Stomach (tissue), 19 donors: ENCODE data around the gene KRT74. TPM values are rescaled to one million over a fixed set of nuclear protein-coding genes. Genes with fewer than 3 reads are reported as not detected.

Source experiments
- DNase-seq, 2 donors: peaks; one replicate each; pipeline versions ENCODE4 v3.0.0 to v3.0.0-alpha.2; 2013 to 2019
- H3K27ac ChIP-seq, 5 donors: fragments of 200-600 bp in 4 of 5; sonication (generic) in 4 of 5; one replicate each; pipeline ENCODE4 v1.5.1; 2013 to 2019; ENCODE audit warnings: mild to moderate bottlenecking in 1 of 5, moderate library complexity in 1 of 5
- H3K27me3 ChIP-seq, 3 donors: fragments of 200-600 bp; sonication (generic); one replicate each; pipeline ENCODE4 v1.5.1; 2017 to 2019; ENCODE audit warnings: mixed run types in 1 of 3
- H3K36me3 ChIP-seq, 4 donors: fragments of 200-600 bp; sonication (generic); 1 replicate in 3 of 4; 2 replicates in 1 of 4; pipeline ENCODE4 v1.5.1; 2016 to 2019
- H3K4me1 ChIP-seq, 4 donors: fragments of 200-600 bp; sonication (generic); one replicate each; pipeline ENCODE4 v1.5.1; 2016 to 2019
- H3K4me3 ChIP-seq, 4 donors: fragments of 200-600 bp; sonication (generic) in 3 of 4; one replicate each; pipeline ENCODE4 v1.5.1; 2016 to 2019; ENCODE audit warnings: mild to moderate bottlenecking in 1 of 4
- H3K9me3 ChIP-seq, 4 donors: fragments of 200-600 bp; sonication (generic); one replicate each; pipeline ENCODE4 v1.5.1; 2016 to 2019
- CTCF ChIP-seq, 7 experiments: fragments of 450-650 bp in 4 of 7; fragments of 200-600 bp in 3 of 7; sonication (generic) in 3 of 7; IDR thresholded peaks; one replicate each; pipeline ENCODE4 v1.5.1; 2016 to 2019; ENCODE audit warnings: antibody characterized with exemption in 7 of 7, control low read depth in 2 of 7, mild to moderate bottlenecking in 1 of 7
- EP300 ChIP-seq: sonication (generic); formaldehyde crosslinking; IDR thresholded peaks from one replicate; pipeline ENCODE4 v1.6.1; 2017; ENCODE audit warnings: antibody characterized with exemption
- POLR2A ChIP-seq, 4 donors: fragments of 450-650 bp; IDR thresholded peaks; one replicate each; pipeline ENCODE4 v1.6.1; 2016; ENCODE audit warnings: antibody characterized with exemption in 4 of 4, control low read depth in 2 of 4, mild to moderate bottlenecking in 1 of 4, moderate library complexity in 1 of 4
- POLR2AphosphoS5 ChIP-seq, 3 donors: sonication (generic); formaldehyde crosslinking; IDR thresholded peaks; one replicate each; pipeline ENCODE4 v1.6.1; 2016; ENCODE audit warnings: antibody characterized with exemption in 3 of 3
- WGBS, 5 donors: extraction: QIAGEN DNeasy Blood & Tissue Kit in 3 of 5; methylation state at CpG; one replicate each; pipeline versions ENCODE4 v1.1.5 to v1.1.7; 2013 to 2018; 5-methylcytosine and 5-hydroxymethylcytosine counted together
- intact Hi-C: fragments of 100-400 bp; cut with DNase I; formaldehyde crosslinking; loops from one replicate; pipeline ENCODE4 v1.15.1; 2023; ENCODE audit warnings: low total_unique reads
- long read RNA-seq, 10 donors: transcript quantifications; one replicate each; lab custom pipeline, GENCODE V29; 2026
- polyA plus RNA-seq, 3 donors: library from polyadenylated mRNA; stranded (reverse); fragments of 200-250 nt; gene quantifications; one replicate each; pipeline ENCODE4 v1.2.3, GENCODE V29; 2013
- total RNA-seq, 5 donors: library from RNA; depleted of rRNA; stranded (reverse); fragments of >200 nt; gene quantifications; one replicate each; pipeline versions ENCODE4 v1.1.0 to v1.2.3, GENCODE V29; 2014 to 2016
- donor health status: healthy with polysubstance abuse.
- donor health status: Bipolar disorder and iron deficiency.
- donor health status: healthy.

Gene KRT74
- total RNA-seq: not detected
- polyA plus RNA-seq: under 1 TPM in 1 of 3 donors, not detected in 2; 0.08 TPM
- long read RNA-seq, donor 1: 0 reads
- long read RNA-seq, donor 2: 0 reads
- long read RNA-seq, donor 3: 0 reads
- long read RNA-seq, donor 4: 0 reads
- long read RNA-seq, donor 5: 0 reads
- long read RNA-seq, donor 6: 0 reads
- long read RNA-seq, donor 7: 0 reads
- long read RNA-seq, donor 8: 0 reads
- long read RNA-seq, donor 9: 0 reads
- long read RNA-seq, donor 10: 0 reads

GRCh38 chr12:52573743-52574142, at the start of gene KRT74:
KRT74 (minus strand) TSS chr12:52573843; CDS start chr12:52573777, 66 bp downstream.
- Histone ChIP-seq H3K27me3 (peaks cover 0 to 32% (median 4%) of the 10 kb centered on the region in 3 donors), H3K36me3 (no peaks in the 10 kb centered on the region), H3K4me1 (no peaks in the 10 kb centered on the region), H3K9me3 (no peaks in the 10 kb centered on the region), H3K27ac (no peak within 1 kb of the TSS), H3K4me3 (no peak within 1 kb of the TSS)
- DNase-seq: no peak
- TF ChIP-seq POLR2AphosphoS5 (IDR thresholded peaks at IDR 0.05): no peak
- no peak for TF ChIP-seq CTCF (IDR thresholded peaks at IDR 0.05)
- TF ChIP-seq EP300: no peak
- TF ChIP-seq POLR2A (IDR thresholded peaks at IDR 0.05): no peak
- WGBS, 5 donors: 69 to 87% (median 80%) methylated on average over 3 of the region's 3 CpGs
- intact Hi-C loops: no loop called here

DNA sequence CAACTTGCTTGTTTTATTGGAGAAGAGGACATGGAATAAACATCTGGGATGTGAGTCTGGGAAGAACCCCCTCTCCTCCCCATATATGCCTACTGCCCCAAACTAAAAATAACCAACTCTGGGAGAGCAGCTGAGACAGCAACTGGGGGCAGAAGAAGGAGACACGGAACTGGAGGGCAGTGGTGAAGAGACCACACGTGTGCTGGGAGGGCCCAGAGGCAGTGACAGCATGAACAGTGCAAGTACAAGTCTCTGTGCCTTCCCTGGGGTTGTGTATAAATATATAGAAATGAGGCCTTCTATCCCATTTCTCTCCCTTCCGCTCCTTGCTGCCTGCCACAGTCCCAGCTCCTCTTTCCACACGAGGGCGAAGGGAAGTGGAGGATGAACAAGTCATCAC, 48.7 kb upstream of the KRT74 start:
- Histone ChIP-seq H3K27me3 (peaks cover 0 to 6% (median 0%) of the 10 kb centered on the region in 3 donors), H3K4me1 (no peaks in the 10 kb centered on the region), H3K36me3 (no peaks in the 10 kb centered on the region), H3K27ac (no peak overlapping the region), H3K9me3 (no peaks in the 10 kb centered on the region), H3K4me3 (no peak overlapping the region)
- 59 to 84% (median 82%) methylated on average over 5 of the region's 5 CpGs for WGBS, 5 donors
- no peak for TF ChIP-seq EP300
- TF ChIP-seq POLR2AphosphoS5 (IDR thresholded peaks at IDR 0.05): no peak
- DNase-seq: no peak
- intact Hi-C loops: no loop called here

- 64 to 84% (median 81%) methylated on average over 2 of the region's 2 CpGs for WGBS, 5 donors
- intact Hi-C loops: no loop called here
- Histone ChIP-seq H3K36me3 (no peaks in the 10 kb centered on the region), H3K9me3 (no peaks in the 10 kb centered on the region), H3K4me1 (no peaks in the 10 kb centered on the region), H3K27ac (no peak overlapping the region), H3K27me3 (peaks cover 0 to 19% (median 0%) of the 10 kb centered on the region in 3 donors), H3K4me3 (no peak overlapping the region)
- no peak for DNase-seq
- TF ChIP-seq POLR2AphosphoS5 (IDR thresholded peaks at IDR 0.05) (no peak), CTCF (IDR thresholded peaks at IDR 0.05) (no peak), EP300 (no peak), POLR2A (IDR thresholded peaks at IDR 0.05) (no peak)
Measured at GRCh38 chr12:52618866-52619265, 45.2 kb upstream of the KRT74 start.

- Histone ChIP-seq H3K27me3 (peaks cover 0 to 25% (median 0%) of the 10 kb centered on the region in 3 donors), H3K36me3 (no peaks in the 10 kb centered on the region), H3K9me3 (no peaks in the 10 kb centered on the region), H3K4me3 (no peak within 1 kb of the TSS), H3K4me1 (no peaks in the 10 kb centered on the region), H3K27ac (no peak within 1 kb of the TSS)
- TF ChIP-seq CTCF (IDR thresholded peaks at IDR 0.05): no peak
- no peak for TF ChIP-seq EP300
- no peak for TF ChIP-seq POLR2A (IDR thresholded peaks at IDR 0.05)
- TF ChIP-seq POLR2AphosphoS5 (IDR thresholded peaks at IDR 0.05): no peak
- intact Hi-C loops: no loop called here
- DNase-seq: no peak
- 85 to 92% (median 87%) methylated on average over 12 to 14 of the region's 14 CpGs for WGBS, 5 donors
Measured at GRCh38 chr12:52618216-52618615, 44.6 kb upstream of the KRT74 start, which contains the start of gene KRT73. KRT73 (minus strand) TSS chr12:52618559; CDS start chr12:52618524, 35 bp downstream.

DNA sequence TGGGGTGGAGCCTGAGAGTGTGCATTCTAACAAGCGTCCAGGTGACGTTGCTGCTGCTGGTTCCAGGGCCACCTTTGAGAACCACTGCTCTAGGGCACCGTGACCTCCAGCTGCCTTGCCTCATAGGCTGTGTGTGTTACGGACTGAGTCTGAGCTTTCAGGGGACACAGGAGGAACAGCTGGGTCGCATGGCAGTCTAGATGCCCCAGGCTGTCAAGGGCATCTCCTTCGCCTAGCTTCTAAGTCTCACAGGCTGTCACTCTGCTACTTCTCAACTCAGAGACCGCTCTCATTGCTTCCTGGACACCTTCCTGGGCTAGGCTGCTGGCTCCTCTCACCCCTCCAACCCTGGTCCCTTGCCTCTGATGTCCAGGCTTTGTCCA, 43.8 kb upstream of the KRT74 start:
- TF ChIP-seq POLR2AphosphoS5 (IDR thresholded peaks at IDR 0.05): no peak
- no peak for TF ChIP-seq CTCF (IDR thresholded peaks at IDR 0.05)
- TF ChIP-seq EP300: no peak
- no peak for TF ChIP-seq POLR2A (IDR thresholded peaks at IDR 0.05)
- Histone ChIP-seq H3K36me3 (no peaks in the 10 kb centered on the region), H3K4me1 (no peaks in the 10 kb centered on the region), H3K4me3 (no peak overlapping the region), H3K27ac (no peak overlapping the region), H3K9me3 (no peaks in the 10 kb centered on the region), H3K27me3 (peaks cover 0 to 25% (median 0%) of the 10 kb centered on the region in 3 donors)
- intact Hi-C loops: no loop called here
- 80 to 87% (median 84%) methylated on average over 7 of the region's 7 CpGs for WGBS, 5 donors
- no peak for DNase-seq
